HL-60 (cell line): ENCODE measurements around the gene COL19A1.

Source experiments
- GABPA ChIP-seq: IDR thresholded peaks from 2 replicates; pipeline ENCODE4 v1.6.1; 2012; ENCODE audit warnings: low read depth
- POLR2AphosphoS5 ChIP-seq: IDR thresholded peaks from 2 replicates; pipeline ENCODE4 v1.6.1; 2012; ENCODE audit warnings: low read depth
- TF ChIP-seq, protein P1 (sequence below): IDR thresholded peaks from one replicate; pipeline ENCODE4 v1.5.1; 2011; ENCODE audit warnings: low read length, control low read depth, inconsistent platforms; ENCODE audit not compliant: insufficient read depth
- TF ChIP-seq, protein P2 (sequence below): IDR thresholded peaks from 2 replicates; pipeline ENCODE4 v1.6.1; 2012; ENCODE audit warnings: low read depth; ENCODE audit not compliant: insufficient replicate concordance

DNA sequence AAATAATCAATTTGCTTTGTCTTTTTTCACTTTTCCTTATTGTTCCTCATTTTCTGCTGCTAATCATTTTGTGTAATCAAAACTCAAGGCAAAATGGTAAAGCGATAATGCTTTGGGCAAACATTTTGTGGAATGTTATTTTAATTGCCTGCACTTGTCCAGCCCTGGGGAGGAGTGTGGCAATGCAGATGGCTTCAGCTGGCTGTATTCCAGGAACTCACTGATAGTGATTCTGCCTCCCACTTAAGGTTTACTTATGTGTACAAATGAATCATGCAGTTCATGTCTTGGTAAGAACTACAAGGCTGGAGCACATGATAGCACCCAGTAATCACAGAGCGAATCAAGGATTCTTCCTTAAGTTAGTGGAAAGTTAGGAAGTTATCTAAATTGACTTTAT, 107.8 kb downstream of the COL19A1 start:
- TF ChIP-seq, protein P1, sequence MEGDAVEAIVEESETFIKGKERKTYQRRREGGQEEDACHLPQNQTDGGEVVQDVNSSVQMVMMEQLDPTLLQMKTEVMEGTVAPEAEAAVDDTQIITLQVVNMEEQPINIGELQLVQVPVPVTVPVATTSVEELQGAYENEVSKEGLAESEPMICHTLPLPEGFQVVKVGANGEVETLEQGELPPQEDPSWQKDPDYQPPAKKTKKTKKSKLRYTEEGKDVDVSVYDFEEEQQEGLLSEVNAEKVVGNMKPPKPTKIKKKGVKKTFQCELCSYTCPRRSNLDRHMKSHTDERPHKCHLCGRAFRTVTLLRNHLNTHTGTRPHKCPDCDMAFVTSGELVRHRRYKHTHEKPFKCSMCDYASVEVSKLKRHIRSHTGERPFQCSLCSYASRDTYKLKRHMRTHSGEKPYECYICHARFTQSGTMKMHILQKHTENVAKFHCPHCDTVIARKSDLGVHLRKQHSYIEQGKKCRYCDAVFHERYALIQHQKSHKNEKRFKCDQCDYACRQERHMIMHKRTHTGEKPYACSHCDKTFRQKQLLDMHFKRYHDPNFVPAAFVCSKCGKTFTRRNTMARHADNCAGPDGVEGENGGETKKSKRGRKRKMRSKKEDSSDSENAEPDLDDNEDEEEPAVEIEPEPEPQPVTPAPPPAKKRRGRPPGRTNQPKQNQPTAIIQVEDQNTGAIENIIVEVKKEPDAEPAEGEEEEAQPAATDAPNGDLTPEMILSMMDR = no peak
- no peak for TF ChIP-seq POLR2AphosphoS5
- no peak for TF ChIP-seq GABPA
- TF ChIP-seq, protein P2, sequence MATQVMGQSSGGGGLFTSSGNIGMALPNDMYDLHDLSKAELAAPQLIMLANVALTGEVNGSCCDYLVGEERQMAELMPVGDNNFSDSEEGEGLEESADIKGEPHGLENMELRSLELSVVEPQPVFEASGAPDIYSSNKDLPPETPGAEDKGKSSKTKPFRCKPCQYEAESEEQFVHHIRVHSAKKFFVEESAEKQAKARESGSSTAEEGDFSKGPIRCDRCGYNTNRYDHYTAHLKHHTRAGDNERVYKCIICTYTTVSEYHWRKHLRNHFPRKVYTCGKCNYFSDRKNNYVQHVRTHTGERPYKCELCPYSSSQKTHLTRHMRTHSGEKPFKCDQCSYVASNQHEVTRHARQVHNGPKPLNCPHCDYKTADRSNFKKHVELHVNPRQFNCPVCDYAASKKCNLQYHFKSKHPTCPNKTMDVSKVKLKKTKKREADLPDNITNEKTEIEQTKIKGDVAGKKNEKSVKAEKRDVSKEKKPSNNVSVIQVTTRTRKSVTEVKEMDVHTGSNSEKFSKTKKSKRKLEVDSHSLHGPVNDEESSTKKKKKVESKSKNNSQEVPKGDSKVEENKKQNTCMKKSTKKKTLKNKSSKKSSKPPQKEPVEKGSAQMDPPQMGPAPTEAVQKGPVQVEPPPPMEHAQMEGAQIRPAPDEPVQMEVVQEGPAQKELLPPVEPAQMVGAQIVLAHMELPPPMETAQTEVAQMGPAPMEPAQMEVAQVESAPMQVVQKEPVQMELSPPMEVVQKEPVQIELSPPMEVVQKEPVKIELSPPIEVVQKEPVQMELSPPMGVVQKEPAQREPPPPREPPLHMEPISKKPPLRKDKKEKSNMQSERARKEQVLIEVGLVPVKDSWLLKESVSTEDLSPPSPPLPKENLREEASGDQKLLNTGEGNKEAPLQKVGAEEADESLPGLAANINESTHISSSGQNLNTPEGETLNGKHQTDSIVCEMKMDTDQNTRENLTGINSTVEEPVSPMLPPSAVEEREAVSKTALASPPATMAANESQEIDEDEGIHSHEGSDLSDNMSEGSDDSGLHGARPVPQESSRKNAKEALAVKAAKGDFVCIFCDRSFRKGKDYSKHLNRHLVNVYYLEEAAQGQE = no peak
